Colonic mucosa (tissue), 4 donors: ENCODE results near the gene LRRK1. TPM values are rescaled to one million over a fixed set of nuclear protein-coding genes. Genes with fewer than 3 reads are reported as not detected.

Experiments
- DNase-seq: peaks from one replicate; pipeline ENCODE4 v3.0.0-alpha.2; 2020
- H3K27ac ChIP-seq: fragments of 200-600 bp; one replicate; pipeline ENCODE4 v1.8.0; 2021
- H3K27me3 ChIP-seq: fragments of 200-600 bp; one replicate; pipeline ENCODE4 v1.8.0; 2021
- H3K36me3 ChIP-seq: fragments of 200-600 bp; one replicate; pipeline ENCODE4 v1.8.0; 2021
- H3K4me1 ChIP-seq: fragments of 200-600 bp; one replicate; pipeline ENCODE4 v1.8.0; 2021; ENCODE audit warnings: mild to moderate bottlenecking
- H3K4me3 ChIP-seq: fragments of 200-600 bp; one replicate; pipeline ENCODE4 v1.8.0; 2021
- H3K9ac ChIP-seq, 2 donors: one replicate each; pipeline ENCODE4 v1.7.0; 2013; ENCODE audit warnings: control low read depth in 2 of 2, low read depth in 2 of 2, low read length in 2 of 2
- H3K9me3 ChIP-seq: fragments of 200-600 bp; one replicate; pipeline ENCODE4 v1.8.0; 2021
- CTCF ChIP-seq: fragments of 200-600 bp; IDR thresholded peaks from one replicate; pipeline ENCODE4 v1.8.0; 2022; ENCODE audit warnings: antibody characterized with exemption, mild to moderate bottlenecking
- intact Hi-C: fragments of 100-400 bp; cut with DNase I; formaldehyde crosslinking; loops from one replicate; pipeline ENCODE4 v1.14.1; 2022
- total RNA-seq, 2 donors: library from RNA; stranded (reverse); fragmentation: NEBNext Ultra II Directional in 1 of 2; extraction: Animal tissue kit (Norgen Biotek cat#: 25700) in 1 of 2; gene quantifications; one replicate each; pipeline ENCODE4 v1.2.1, GENCODE V29; 2021
- donor health status: healthy.
- donor health status: DM: no; HTN: no; CAD: no.
- donor health status: DM: no; HTN: no; CAD: no.

Gene LRRK1
- total RNA-seq, 2 donors from 2014 or later = 29.6 to 36.0 TPM

GRCh38 chr15:101054116-101054515, 135.0 kb downstream of the LRRK1 start:
- Histone ChIP-seq H3K4me3 (no peak overlapping the region), H3K4me1 (no peaks in the 10 kb centered on the region), H3K27ac (no peak overlapping the region), H3K9me3 (no peaks in the 10 kb centered on the region), H3K27me3 (no peaks in the 10 kb centered on the region), H3K36me3 (peaks cover 13% of the 10 kb centered on the region), H3K9ac (no peak overlapping the region)
- DNase-seq = no peak
- intact Hi-C loops = no loop called here
- TF ChIP-seq CTCF = no peak

- peaks cover 13% of the 10 kb centered on the region for H3K36me3 ChIP-seq
- DNase-seq = no peak
- intact Hi-C loops = no loop called here
Observed at GRCh38 chr15:101054991-101055390, 135.8 kb downstream of the LRRK1 start.

GRCh38 chr15:101055411-101055810, 136.3 kb downstream of the LRRK1 start:
- intact Hi-C loops = no loop called here
- Histone ChIP-seq H3K9ac (no peak overlapping the region), H3K4me1 (no peaks in the 10 kb centered on the region), H3K27ac (no peak overlapping the region), H3K27me3 (no peaks in the 10 kb centered on the region), H3K4me3 (no peak overlapping the region), H3K36me3 (peaks cover 13% of the 10 kb centered on the region), H3K9me3 (no peaks in the 10 kb centered on the region)
- DNase-seq = no peak
- TF ChIP-seq CTCF = no peak

More at GRCh38 chr15:101054991-101055390, 135.8 kb downstream of the LRRK1 start:
- Histone ChIP-seq H3K27me3 (no peaks in the 10 kb centered on the region), H3K9ac (no peak overlapping the region), H3K9me3 (no peaks in the 10 kb centered on the region), H3K27ac (no peak overlapping the region), H3K4me3 (no peak overlapping the region), H3K4me1 (no peaks in the 10 kb centered on the region)
- no peak for TF ChIP-seq CTCF

- intact Hi-C loops = no loop called here
Observed at GRCh38 chr15:101056366-101057334, 137.5 kb downstream of the LRRK1 start.

GRCh38 chr15:101057841-101058407, 138.8 kb downstream of the LRRK1 start:
- no peak overlapping the region for H3K4me3 ChIP-seq
- peak; percentile 8 for DNase-seq
- H3K27me3 ChIP-seq = no peaks in the 10 kb centered on the region
- H3K36me3 ChIP-seq = peaks cover 13% of the 10 kb centered on the region
- H3K4me1 ChIP-seq = no peaks in the 10 kb centered on the region
- H3K27ac ChIP-seq = no peak overlapping the region
- no peak for TF ChIP-seq CTCF
- intact Hi-C loops = no loop called here
- no peaks in the 10 kb centered on the region for H3K9me3 ChIP-seq
- no peak overlapping the region for H3K9ac ChIP-seq

More at GRCh38 chr15:101056366-101057334, 137.5 kb downstream of the LRRK1 start:
- Histone ChIP-seq H3K36me3 (peaks cover 13% of the 10 kb centered on the region), H3K27me3 (no peaks in the 10 kb centered on the region), H3K9ac (no peak overlapping the region), H3K4me3 (no peak overlapping the region), H3K9me3 (no peaks in the 10 kb centered on the region), H3K4me1 (no peaks in the 10 kb centered on the region), H3K27ac (no peak overlapping the region)
- no peak for TF ChIP-seq CTCF
- DNase-seq = no peak
